HG02970 (cell line): ENCODE measurements around the gene USP4.
"Not testable (repeated sequence)": the region's sequence is repeated elsewhere in the genome, so short reads cannot be mapped to it uniquely, and the experiment has no call there.

Experiments
- ATAC-seq: cut with Tn5 transposase; IDR thresholded peaks from one replicate; pipeline ENCODE4 v1.9.1; 2021; ENCODE audit warnings: mild to moderate bottlenecking, moderate library complexity, moderate number of reproducible peaks; ENCODE audit not compliant: unreplicated experiment, low FRiP score

Gene USP4

GRCh38 chr3:49351521-49352011 is 11.7 kb upstream of the USP4 start:
- ATAC-seq: no peak

GRCh38 chr3:49349348-49350114 is 9.7 kb upstream of the USP4 start:
- no peak for ATAC-seq

- not testable (repeated sequence) for ATAC-seq
These were observed 8.5 kb upstream of the USP4 start for GRCh38 chr3:49348361-49348760.

DNA sequence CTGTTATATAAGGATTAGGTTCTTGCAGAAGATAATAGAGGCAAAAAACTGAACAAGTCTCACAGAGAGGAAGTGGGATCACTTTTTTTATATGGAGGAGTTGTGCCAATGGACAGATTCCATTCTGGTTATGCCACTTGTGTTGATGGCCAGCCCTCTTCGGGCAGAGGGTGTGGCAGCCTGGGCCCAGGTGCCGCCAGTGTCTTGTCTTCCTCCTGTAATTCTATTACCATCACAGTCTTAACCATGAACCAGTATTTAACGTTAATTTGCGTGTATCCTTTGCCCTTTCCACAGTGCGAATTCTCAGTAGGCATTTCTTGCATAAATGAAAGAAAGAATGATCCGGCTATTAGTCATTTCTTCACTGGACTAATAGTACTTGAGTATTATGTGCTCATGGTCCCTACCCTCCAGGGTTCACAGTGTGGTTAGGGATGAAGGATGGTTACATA is 7.0 kb upstream of the USP4 start:
- ATAC-seq: no peak

DNA sequence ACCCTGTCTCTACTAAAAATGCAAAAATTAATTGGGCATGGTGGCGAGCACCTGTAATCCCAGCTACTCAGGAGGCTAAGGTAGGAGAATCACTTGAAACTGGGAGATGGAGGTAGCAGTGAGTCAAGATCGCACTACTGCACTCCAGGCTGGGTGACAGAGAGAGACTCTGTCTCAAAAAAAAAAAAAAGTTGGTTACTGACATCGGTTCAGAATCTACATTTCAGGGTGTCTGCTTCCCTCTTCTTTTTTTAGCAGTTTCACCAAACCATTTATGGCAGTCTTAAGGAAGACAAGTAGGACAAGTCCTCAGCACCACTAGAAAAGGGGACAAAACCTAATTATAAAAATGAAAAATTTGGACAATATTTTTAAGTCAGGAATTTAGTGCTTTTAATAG is 3.3 kb upstream of the USP4 start:
- ATAC-seq: no peak

GRCh38 chr3:49341996-49342395 is 2.1 kb upstream of the USP4 start:
- no peak for ATAC-seq

GRCh38 chr3:49339581-49339940 is 292 bp downstream of the USP4 start:
- ATAC-seq: peak; percentile 12

DNA sequence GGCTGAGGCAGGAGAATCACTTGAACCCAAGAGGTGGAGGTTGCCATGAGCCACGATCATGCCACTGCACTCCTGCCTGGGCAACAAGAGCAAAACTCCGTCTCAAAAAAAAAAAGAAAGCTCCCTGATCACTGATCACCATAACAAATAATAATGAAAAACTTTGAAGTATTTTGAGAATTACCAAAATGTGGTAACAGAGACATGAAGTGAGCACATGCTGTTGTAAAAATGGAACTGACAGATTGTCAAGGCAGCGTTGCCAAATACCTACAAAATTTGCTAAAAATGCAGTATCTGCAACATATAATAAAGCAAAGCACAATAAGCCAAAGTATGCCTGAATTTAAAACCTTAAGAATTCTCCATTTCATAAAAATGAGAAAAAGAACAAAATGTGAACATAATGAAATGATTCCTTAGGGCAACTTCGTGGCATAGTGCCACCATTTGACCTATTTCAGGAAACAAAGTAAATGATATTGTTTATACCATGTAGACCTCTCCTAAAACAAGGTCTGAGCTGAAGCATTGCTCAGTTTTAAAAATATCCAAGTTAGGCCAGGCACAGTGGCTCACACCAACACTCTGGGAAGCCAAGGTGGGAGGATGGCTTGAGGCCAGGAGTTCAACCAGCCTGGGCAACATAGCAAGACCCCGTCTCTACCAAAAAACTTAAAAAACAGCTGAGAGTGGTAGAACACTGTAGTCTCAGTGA is 5.8 kb downstream of the USP4 start:
- ATAC-seq: no peak

GRCh38 chr3:49333091-49333490 is 6.8 kb downstream of the USP4 start:
- no peak for ATAC-seq

GRCh38 chr3:49329186-49329585 is 10.7 kb downstream of the USP4 start:
- no peak for ATAC-seq

- ATAC-seq: not testable (repeated sequence)
These were observed 11.5 kb downstream of the USP4 start for GRCh38 chr3:49328350-49328749.

DNA sequence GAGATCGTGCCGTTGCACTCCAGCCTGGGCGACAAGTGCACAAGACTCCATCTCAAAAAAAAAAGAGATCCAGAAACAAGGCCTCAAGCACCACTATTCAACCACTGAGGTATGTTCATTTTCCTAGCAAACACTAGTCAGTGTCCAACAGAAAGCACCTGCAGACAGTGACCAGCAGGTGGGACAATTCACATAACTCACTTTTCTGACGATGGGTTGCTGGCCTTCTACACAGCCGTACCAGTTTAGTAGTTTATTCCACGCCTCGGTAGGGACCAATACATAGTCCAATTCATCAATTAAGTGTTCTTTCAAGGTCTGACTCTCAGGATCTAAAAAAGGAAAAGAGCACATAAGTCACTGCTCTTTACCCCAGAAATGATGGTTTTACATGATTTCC is 12.4 kb downstream of the USP4 start:
- no peak for ATAC-seq

DNA sequence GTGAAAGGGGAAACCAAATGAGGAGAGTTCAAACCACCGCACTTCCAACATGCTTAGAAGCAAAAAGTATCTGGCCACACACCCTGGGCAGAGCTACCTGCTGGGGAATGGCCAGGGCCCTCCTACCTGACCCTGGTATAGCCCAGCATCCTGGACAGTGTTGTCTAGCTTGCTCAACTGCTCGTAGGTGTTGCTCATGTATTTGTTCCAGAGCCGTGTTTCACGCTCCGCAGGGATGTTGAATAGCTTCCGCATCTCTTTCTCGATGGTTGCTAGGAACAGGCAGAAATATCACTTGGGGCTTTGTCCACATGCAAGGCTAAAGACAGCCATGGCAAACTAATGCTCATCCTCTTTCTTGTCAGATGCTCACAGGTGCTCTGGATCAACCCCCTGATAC is 15.1 kb downstream of the USP4 start:
- ATAC-seq: no peak

GRCh38 chr3:49316696-49317457 is 23.0 kb downstream of the USP4 start:
- ATAC-seq: no peak

DNA sequence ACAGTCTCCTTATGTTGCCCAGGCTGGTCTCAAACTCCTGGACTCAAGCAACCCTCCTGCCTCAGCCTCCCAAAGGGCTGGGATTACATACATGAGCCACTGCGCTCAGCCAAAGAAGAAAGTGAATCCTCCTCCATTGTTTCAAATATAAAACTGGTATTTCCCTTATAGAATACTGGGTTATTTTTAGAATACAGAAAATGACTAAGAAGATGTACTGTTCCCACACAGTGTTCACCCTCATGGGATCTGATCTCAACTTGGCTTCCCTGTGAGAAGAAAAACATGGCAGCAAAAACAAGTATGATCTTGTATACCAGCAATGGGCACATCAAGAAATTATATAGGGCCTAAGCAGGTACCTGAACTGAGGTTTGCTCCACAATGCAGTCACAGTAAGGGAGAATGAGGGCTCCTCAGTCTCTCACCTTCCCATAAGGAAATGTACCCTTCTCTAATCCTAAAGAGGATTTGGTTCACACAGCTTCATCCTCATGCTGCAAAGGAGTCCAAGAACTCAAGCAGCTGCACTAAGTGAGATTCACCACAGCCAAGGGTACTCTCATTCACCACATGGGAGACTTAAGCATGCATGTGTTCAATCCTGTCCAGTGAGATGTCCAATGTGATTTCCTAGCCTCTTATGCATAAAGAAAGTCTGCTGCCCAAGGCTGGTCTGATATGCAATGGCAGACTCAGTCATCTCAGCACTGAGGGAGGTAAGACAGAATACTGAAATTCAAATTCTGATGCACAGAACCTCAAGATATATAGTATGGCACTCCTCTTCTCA is 25.8 kb downstream of the USP4 start:
- no peak for ATAC-seq

DNA sequence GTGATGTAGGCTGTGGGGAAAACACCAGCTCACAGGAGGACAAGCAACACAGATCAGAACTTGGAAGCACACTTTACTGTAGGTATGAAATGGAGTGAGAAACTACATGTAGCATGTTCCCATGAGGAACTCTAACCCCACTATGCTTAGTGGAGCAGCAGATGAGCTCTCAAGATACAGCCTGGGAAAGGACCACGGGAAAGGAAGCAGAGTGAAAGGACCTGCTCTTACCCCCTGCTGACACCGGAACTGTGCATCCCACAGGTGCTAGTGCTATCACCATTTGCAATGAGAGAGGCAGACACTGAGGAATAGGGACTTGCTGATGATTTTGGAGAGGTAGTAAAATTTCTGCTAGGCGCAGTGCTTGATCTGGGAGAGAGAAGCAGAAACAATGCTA is 28.6 kb downstream of the USP4 start:
- no peak for ATAC-seq

- no peak for ATAC-seq
These were observed 29.2 kb downstream of the USP4 start for GRCh38 chr3:49310677-49311076.

- ATAC-seq: no peak
These were observed 34.2 kb downstream of the USP4 start for GRCh38 chr3:49305608-49306007.

DNA sequence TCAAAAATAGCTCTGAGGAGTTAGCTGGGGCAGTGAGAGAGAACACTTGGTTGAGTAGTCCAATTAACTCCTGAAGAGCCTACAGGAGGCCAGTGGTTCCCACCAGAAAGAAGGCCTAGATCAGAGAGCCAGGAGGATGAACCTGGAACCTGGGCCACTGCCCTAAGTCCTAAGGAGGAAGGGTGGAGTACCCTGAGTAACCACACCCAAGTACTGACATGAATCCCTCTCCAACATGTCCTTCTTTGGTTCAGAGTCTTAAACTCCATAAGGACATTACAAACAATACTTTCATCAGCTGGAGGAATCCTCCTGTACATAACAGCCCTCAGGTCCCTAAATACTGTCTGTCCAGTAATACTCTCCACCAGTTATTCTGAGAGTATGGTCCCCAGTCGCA is 37.2 kb downstream of the USP4 start:
- ATAC-seq: no peak

DNA sequence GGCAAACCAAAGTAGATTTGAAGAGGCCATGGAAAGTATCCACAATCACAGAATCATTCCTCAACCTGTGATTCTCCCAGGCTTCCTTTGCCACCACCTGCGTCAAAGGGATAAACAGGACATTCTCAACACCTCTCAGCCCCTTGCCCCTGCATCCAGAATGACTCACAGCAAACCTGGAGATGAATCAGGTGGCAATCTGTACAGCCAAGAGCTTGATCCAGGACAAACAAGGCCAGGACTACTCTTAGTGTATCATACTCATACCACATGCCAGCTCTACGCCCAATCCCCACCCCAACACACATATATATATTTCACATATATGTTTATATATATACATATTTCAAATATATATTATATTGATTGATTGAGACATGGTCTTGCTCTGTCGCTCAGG is 39.3 kb downstream of the USP4 start:
- ATAC-seq: no peak
